SK-N-MC (cell line): Measurements from ENCODE around the gene USP20.

Experiments used
- EZH2 ChIP-seq: fragments of 200-600 bp; sonication (generic); IDR thresholded peaks from one replicate; pipeline ENCODE4 v1.6.1; 2017; ENCODE audit warnings: antibody characterized with exemption
- FOXP2 ChIP-seq: optimal IDR thresholded peaks from 2 replicates; pipeline ENCODE3; 2011; ENCODE audit warnings: mild to moderate bottlenecking, moderate library complexity; ENCODE audit not compliant: insufficient read depth; ENCODE audit errors: extremely low read length, control extremely low read depth

GRCh38 chr9:129923589-129923988 is 88.3 kb downstream of the USP20 start:
- TF ChIP-seq EZH2 (no peak), FOXP2 (no peak)
